Gastroesophageal sphincter (tissue), 3 donors: Measurements from ENCODE around the gene DOK7.

Source experiments
- CTCF ChIP-seq, 4 experiments: fragments of 200-600 bp in 2 of 4; fragments of 450-650 bp in 2 of 4; sonication (generic) in 1 of 4; IDR thresholded peaks; one replicate each; pipeline ENCODE4 v1.5.1; 2017 to 2019; ENCODE audit warnings: antibody characterized with exemption in 4 of 4, mild to moderate bottlenecking in 2 of 4, moderate library complexity in 2 of 4
- POLR2A ChIP-seq, 2 donors: fragments of 450-650 bp; IDR thresholded peaks; one replicate each; pipeline ENCODE4 v1.6.1; 2017; ENCODE audit warnings: antibody characterized with exemption in 2 of 2, mild to moderate bottlenecking in 2 of 2, moderate library complexity in 1 of 2

GRCh38 chr4:3527914-3528876 is 65.1 kb downstream of the DOK7 start:
- no peak for TF ChIP-seq POLR2A (IDR thresholded peaks at IDR 0.05)
- TF ChIP-seq CTCF (IDR thresholded peaks at IDR 0.05) = no peak
